Peyer's patch (tissue), 4 donors: ENCODE data around the gene FAM131A.

Experiments
- CTCF ChIP-seq, 6 experiments: fragments of 450-650 bp in 4 of 6; fragments of 200-600 bp in 2 of 6; sonication (generic) in 1 of 6; IDR thresholded peaks; one replicate each; pipeline ENCODE4 v1.5.1; 2017 to 2019; ENCODE audit warnings: antibody characterized with exemption in 6 of 6, mild to moderate bottlenecking in 3 of 6, moderate library complexity in 1 of 6
- POLR2A ChIP-seq, 2 donors: fragments of 450-650 bp; IDR thresholded peaks; one replicate each; pipeline ENCODE4 v1.5.1; 2017; ENCODE audit warnings: antibody characterized with exemption in 2 of 2, mild to moderate bottlenecking in 2 of 2, moderate library complexity in 2 of 2

GRCh38 chr3:184389384-184389783, 52.0 kb downstream of the FAM131A start:
- TF ChIP-seq CTCF (IDR thresholded peaks at IDR 0.05) (no peak), POLR2A (IDR thresholded peaks at IDR 0.05) (no peak)
